Uterus (tissue), 2 donors: ENCODE data around the gene ZNF146.

Experiments used
- CTCF ChIP-seq, 4 experiments: fragments of 200-600 bp in 2 of 4; fragments of 450-650 bp in 2 of 4; sonication (generic) in 2 of 4; IDR thresholded peaks; one replicate each; pipeline ENCODE4 v1.5.1; 2016 to 2019; ENCODE audit warnings: antibody characterized with exemption in 4 of 4, mild to moderate bottlenecking in 2 of 4, moderate library complexity in 1 of 4
- POLR2A ChIP-seq, 2 donors: fragments of 450-650 bp; IDR thresholded peaks; one replicate each; pipeline ENCODE4 v1.6.1; 2016; ENCODE audit warnings: antibody characterized with exemption in 2 of 2, mild to moderate bottlenecking in 1 of 2, moderate library complexity in 1 of 2

GRCh38 chr19:36169084-36169760, 45.7 kb upstream of the ZNF146 start:
- TF ChIP-seq POLR2A (IDR thresholded peaks at IDR 0.05) (no peak), CTCF (IDR thresholded peaks at IDR 0.05) (no peak)
